Cardiac fibroblast (primary cell): ENCODE measurements around the gene GINS3.
A peak's percentile ranks its signal among the peaks of the same experiment; 100 is the strongest.

ENCODE experiments used
- DNase-seq, 2 donors: peaks; one replicate each; pipeline versions ENCODE4 v3.0.0 to v3.0.0-alpha.2; 2010; ENCODE audit warnings: low read depth in 2 of 2
- H3K4me3 ChIP-seq, 2 donors: replicated peaks in 1 of 2; 1 replicate in 1 of 2; 2 replicates in 1 of 2; pipeline ENCODE4 v1.5.1; 2011; ENCODE audit warnings: low read depth in 2 of 2, low read length in 2 of 2, mild to moderate bottlenecking in 2 of 2, moderate library complexity in 1 of 2
- CTCF ChIP-seq: IDR thresholded peaks from one replicate; pipeline ENCODE4 v1.5.1; 2011; ENCODE audit warnings: low read depth, mild to moderate bottlenecking, low read length, inconsistent platforms

Gene GINS3

GRCh38 chr16:58360041-58360634 lies 32.1 kb upstream of the GINS3 start:
- no peak for DNase-seq
- TF ChIP-seq CTCF = no peak
- no peak overlapping the region for H3K4me3 ChIP-seq

- no peak for TF ChIP-seq CTCF
- no peak overlapping the region for H3K4me3 ChIP-seq
- no peak for DNase-seq
Measured at GRCh38 chr16:58361726-58362125, 30.5 kb upstream of the GINS3 start.

- no peak overlapping the region for H3K4me3 ChIP-seq
- TF ChIP-seq CTCF = no peak
- no peak for DNase-seq
Measured at GRCh38 chr16:58363746-58364393, 28.4 kb upstream of the GINS3 start.

- DNase-seq = no peak
- no peak for TF ChIP-seq CTCF
- H3K4me3 ChIP-seq = no peak overlapping the region
Measured at GRCh38 chr16:58365623-58366022, 26.6 kb upstream of the GINS3 start.

GRCh38 chr16:58366247-58367031 lies 25.8 kb upstream of the GINS3 start:
- DNase-seq = peak; percentile 28 to 82
- no peak overlapping the region for H3K4me3 ChIP-seq
- TF ChIP-seq CTCF = no peak

GRCh38 chr16:58367252-58367651 lies 25.0 kb upstream of the GINS3 start:
- H3K4me3 ChIP-seq = no peak overlapping the region
- no peak for DNase-seq
- no peak for TF ChIP-seq CTCF
